B cell (primary cell): ENCODE measurements around the gene PTCD3. TPM values are rescaled to one million over a fixed set of nuclear protein-coding genes. Genes with fewer than 3 reads are reported as not detected.

ENCODE experiments used
- ATAC-seq: fragments of 200-7000 bp; cut with Tn5 transposase; one replicate; pipeline ENCODE4 v1.10.0; 2021; ENCODE audit warnings: low read depth, mild to moderate bottlenecking, moderate number of reproducible peaks, moderate library complexity
- CTCF ChIA-PET: fragments of 350-600 bp; sonication (Branson Sonifier 250); formaldehyde crosslinking; loops from one replicate; lab custom pipeline; 2021; ENCODE audit warnings: antibody characterized with exemption, inconsistent platforms; lab: Charles Lee
- POLR2A ChIA-PET: fragments of 350-600 bp; sonication (Branson Sonifier 250); formaldehyde crosslinking; loops from one replicate; lab custom pipeline; 2021; ENCODE audit warnings: antibody characterized with exemption; lab: Charles Lee
- DNase-seq: peaks from one replicate; pipeline ENCODE4 v3.0.0; 2013
- H2AFZ ChIP-seq: 2 replicates; pipeline ENCODE4 v1.6.1; 2012; ENCODE audit warnings: mild to moderate bottlenecking, low read depth, low read length; ENCODE audit not compliant: insufficient read depth, poor library complexity, severe bottlenecking
- H3K27ac ChIP-seq, 2 donors: 1 replicate in 1 of 2; 2 replicates in 1 of 2; pipeline ENCODE4 v1.5.1; 2012 to 2013; ENCODE audit warnings: low read length in 2 of 2, mild to moderate bottlenecking in 2 of 2, moderate library complexity in 1 of 2
- H3K27me3 ChIP-seq, 4 experiments: fragments of 200-600 bp in 1 of 4; sonication (generic) in 1 of 4; replicated peaks in 1 of 4; 1 replicate in 2 of 4; 2 replicates in 2 of 4; pipeline versions ENCODE4 v1.6.1 to v1.7.0; 2013 to 2016; ENCODE audit warnings: low read length in 3 of 4, mild to moderate bottlenecking in 2 of 4, mixed read lengths in 1 of 4, moderate library complexity in 1 of 4; ENCODE audit not compliant: insufficient read depth in 4 of 4, control insufficient read depth in 3 of 4; ENCODE audit errors: control extremely low read depth in 1 of 4
- H3K36me3 ChIP-seq, 2 experiments: replicated peaks in 1 of 2; 1 replicate in 1 of 2; 2 replicates in 1 of 2; pipeline versions ENCODE4 v1.6.1 to v1.7.1; 2013; ENCODE audit warnings: low read length in 1 of 2; ENCODE audit not compliant: insufficient read depth in 2 of 2, control insufficient read depth in 1 of 2; ENCODE audit errors: control extremely low read depth in 1 of 2, extremely low read depth in 1 of 2
- H3K4me1 ChIP-seq, 2 donors: fragments of 200-600 bp in 1 of 2; sonication (generic) in 1 of 2; 1 replicate in 1 of 2; 2 replicates in 1 of 2; pipeline versions ENCODE4 v1.5.1 to v1.6.1; 2013 to 2017; ENCODE audit warnings: low read length in 2 of 2; ENCODE audit not compliant: control insufficient read depth in 2 of 2, insufficient read depth in 2 of 2
- H3K4me2 ChIP-seq: replicated peaks from 2 replicates; pipeline ENCODE3; 2012; ENCODE audit warnings: mild to moderate bottlenecking, low read depth, low read length; ENCODE audit not compliant: poor library complexity, severe bottlenecking
- H3K4me3 ChIP-seq, 5 experiments: fragments of 200-600 bp in 1 of 5; sonication (generic) in 1 of 5; 1 replicate in 3 of 5; 2 replicates in 2 of 5; pipeline versions ENCODE4 v1.5.1 to v1.7.0; 2011 to 2016; ENCODE audit warnings: low read length in 4 of 5, mild to moderate bottlenecking in 4 of 5, low read depth in 2 of 5, control low read depth in 1 of 5, moderate library complexity in 1 of 5; ENCODE audit not compliant: insufficient read depth in 1 of 5; ENCODE audit errors: control extremely low read depth in 1 of 5, extremely low read depth in 1 of 5
- H3K79me2 ChIP-seq: fragments of 200-600 bp; sonication (generic); one replicate; pipeline ENCODE4 v1.6.0; 2016; ENCODE audit warnings: low read length; ENCODE audit not compliant: control insufficient read depth, insufficient read depth
- H3K9ac ChIP-seq: fragments of 200-600 bp; sonication (generic); 2 replicates; pipeline ENCODE4 v1.6.1; 2017; ENCODE audit warnings: mild to moderate bottlenecking, low read length, moderate library complexity
- H3K9me3 ChIP-seq, 3 donors: one replicate each; pipeline versions ENCODE4 v1.6.1 to v1.7.1; 2013; ENCODE audit warnings: low read length in 2 of 3; ENCODE audit not compliant: control insufficient read depth in 2 of 3, insufficient read depth in 1 of 3; ENCODE audit errors: control extremely low read depth in 1 of 3
- H4K20me1 ChIP-seq: 2 replicates; pipeline ENCODE4 v1.6.0; 2012; ENCODE audit warnings: mild to moderate bottlenecking, low read length; ENCODE audit not compliant: insufficient read depth, control insufficient read depth, poor library complexity, severe bottlenecking
- H3K27ac Mint-ChIP-seq: one replicate; pipeline ENCODE4 v1.8.0; 2021; ENCODE audit warnings: mixed read lengths
- H3K27me3 Mint-ChIP-seq: one replicate; pipeline ENCODE4 v1.8.0; 2021; ENCODE audit warnings: mixed read lengths
- H3K4me1 Mint-ChIP-seq: one replicate; pipeline ENCODE4 v1.8.0; 2021; ENCODE audit warnings: mixed read lengths
- H3K4me3 Mint-ChIP-seq: one replicate; pipeline ENCODE4 v1.8.0; 2021; ENCODE audit warnings: mixed read lengths
- H3K9me3 Mint-ChIP-seq: one replicate; pipeline ENCODE4 v1.8.0; 2022; ENCODE audit warnings: mixed read lengths; ENCODE audit not compliant: insufficient read depth
- EZH2 ChIP-seq: IDR thresholded peaks from 2 replicates; pipeline ENCODE4 v1.6.1; 2012; ENCODE audit warnings: borderline replicate concordance, low read depth, mild to moderate bottlenecking, moderate library complexity, low read length; ENCODE audit not compliant: insufficient read depth, poor library complexity, severe bottlenecking
- whole genome bisulfite sequencing: methylation state at CpG from one replicate; pipeline ENCODE4 v1.1.5; 2013; ENCODE audit warnings: missing lambda C conversion rate; ENCODE audit not compliant: insufficient coverage; 5-methylcytosine and 5-hydroxymethylcytosine counted together
- intact Hi-C: fragments of 100-400 bp; cut with micrococcal nuclease; formaldehyde crosslinking; loops from one replicate; pipeline ENCODE4 v1.10.0; 2022
- polyA plus RNA-seq: library from polyadenylated mRNA; depleted of rRNA; stranded (reverse); fragments of >200 nt; gene quantifications from 2 replicates; pipeline ENCODE4 v1.2.3, GENCODE V29; 2012
- total RNA-seq, 2 donors: library from RNA; stranded (reverse); fragments of 120-200 nt in 1 of 2; gene quantifications; 1 replicate in 1 of 2; 2 replicates in 1 of 2; pipeline versions ENCODE4 v1.2.3 to v1.2.4, GENCODE V29; 2013 to 2022
- TF ChIP-seq, protein P1 (sequence below): fragments of 200-600 bp; IDR thresholded peaks from one replicate; pipeline ENCODE4 v1.8.0; 2022; ENCODE audit warnings: antibody characterized with exemption, mild to moderate bottlenecking

PTCD3 gene
- total and polyA plus RNA-seq, 2 donors (not counting 1 experiment from before 2014, with no cell fraction given), result 61.4 to 174 TPM

DNA sequence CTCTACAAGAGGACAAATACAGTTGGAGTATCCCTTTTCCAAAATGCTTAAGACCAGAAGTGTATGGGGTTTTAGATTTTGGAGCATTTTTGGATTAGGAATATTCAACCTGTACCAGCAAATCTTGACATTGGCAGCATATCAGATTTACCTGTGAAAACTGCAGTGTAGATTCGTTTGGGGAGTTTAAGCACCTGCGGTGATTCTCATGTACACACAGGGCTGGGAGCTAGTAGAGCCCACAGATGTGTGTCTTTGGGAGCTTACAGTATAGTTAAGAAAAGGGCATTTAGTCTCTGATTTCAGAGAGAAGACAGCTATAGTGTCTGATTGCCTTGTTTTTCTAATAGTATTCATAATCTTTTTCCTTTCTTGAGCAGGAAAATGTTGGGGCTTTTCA is 30.1 kb downstream of the PTCD3 start:
- Histone ChIP-seq H4K20me1 (no peaks in the 10 kb centered on the region), H2AFZ (no peak overlapping the region), H3K79me2 (no peaks in the 10 kb centered on the region), H3K27me3 (no peaks in the 10 kb centered on the region), H3K9me3 (no peaks in the 10 kb centered on the region), H3K4me1 (no peaks in the 10 kb centered on the region), H3K4me3 (no peak overlapping the region), H3K9ac (no peak overlapping the region), H3K36me3 (peaks cover 17 to 92% of the 10 kb centered on the region in 2 experiments), H3K27ac (no peak overlapping the region), H3K4me2 (no peak overlapping the region)
- ATAC-seq (no peak), DNase-seq (no peak)
- Mint-ChIP-seq H3K27ac (no peak overlapping the region), H3K27me3 (no peaks in the 10 kb centered on the region), H3K4me3 (no peak overlapping the region), H3K4me1 (no peaks in the 10 kb centered on the region), H3K9me3 (no peaks in the 10 kb centered on the region)
- no peak for TF ChIP-seq EZH2
- TF ChIP-seq, protein P1, sequence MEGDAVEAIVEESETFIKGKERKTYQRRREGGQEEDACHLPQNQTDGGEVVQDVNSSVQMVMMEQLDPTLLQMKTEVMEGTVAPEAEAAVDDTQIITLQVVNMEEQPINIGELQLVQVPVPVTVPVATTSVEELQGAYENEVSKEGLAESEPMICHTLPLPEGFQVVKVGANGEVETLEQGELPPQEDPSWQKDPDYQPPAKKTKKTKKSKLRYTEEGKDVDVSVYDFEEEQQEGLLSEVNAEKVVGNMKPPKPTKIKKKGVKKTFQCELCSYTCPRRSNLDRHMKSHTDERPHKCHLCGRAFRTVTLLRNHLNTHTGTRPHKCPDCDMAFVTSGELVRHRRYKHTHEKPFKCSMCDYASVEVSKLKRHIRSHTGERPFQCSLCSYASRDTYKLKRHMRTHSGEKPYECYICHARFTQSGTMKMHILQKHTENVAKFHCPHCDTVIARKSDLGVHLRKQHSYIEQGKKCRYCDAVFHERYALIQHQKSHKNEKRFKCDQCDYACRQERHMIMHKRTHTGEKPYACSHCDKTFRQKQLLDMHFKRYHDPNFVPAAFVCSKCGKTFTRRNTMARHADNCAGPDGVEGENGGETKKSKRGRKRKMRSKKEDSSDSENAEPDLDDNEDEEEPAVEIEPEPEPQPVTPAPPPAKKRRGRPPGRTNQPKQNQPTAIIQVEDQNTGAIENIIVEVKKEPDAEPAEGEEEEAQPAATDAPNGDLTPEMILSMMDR, result no peak
- ChIA-PET POLR2A (no interaction called here), CTCF (no interaction called here)
- 91% methylated on average over 2 of the region's 2 CpGs for WGBS
- intact Hi-C loops, result no loop called here

DNA sequence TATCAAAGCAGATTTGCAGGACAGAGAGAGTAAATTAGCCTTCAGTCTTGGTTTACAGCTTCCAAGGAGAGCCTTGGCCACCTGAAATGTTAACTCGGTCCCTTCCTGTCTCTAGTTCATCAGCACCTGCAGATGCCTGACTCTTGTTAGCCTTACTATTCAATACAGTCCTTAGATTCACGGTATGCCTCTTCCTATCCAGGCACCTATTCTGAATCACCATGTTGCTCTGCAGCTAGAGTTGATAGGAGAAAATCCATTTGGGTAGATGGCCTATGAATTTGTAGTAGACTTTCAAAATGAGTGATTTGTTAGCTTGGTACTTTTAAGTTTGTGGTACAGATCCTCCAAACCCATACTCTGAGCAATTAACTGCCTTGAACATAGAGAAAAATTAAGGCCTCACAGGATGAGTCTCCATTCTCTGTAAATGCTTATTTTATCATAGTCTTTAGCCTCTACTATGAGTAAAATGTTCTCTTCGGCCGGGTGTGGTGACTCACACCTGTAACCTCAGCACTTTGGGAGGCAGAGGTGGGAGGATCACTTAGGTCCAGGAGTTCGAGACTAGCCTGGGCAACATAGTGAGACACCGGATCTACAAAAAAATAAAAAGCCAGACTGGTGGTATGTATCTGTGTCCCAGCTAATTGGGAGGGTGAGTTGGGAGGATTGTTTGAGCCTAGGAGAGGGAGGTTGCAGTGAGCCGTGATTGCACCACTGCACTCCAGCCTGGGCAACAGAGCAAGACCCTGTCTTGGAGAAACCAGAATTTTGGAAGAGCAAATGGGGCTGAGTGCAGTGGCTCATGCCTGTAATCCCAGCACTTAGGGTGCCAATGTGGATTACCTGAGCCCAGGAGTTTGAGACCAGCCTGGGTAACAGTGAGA is 32.9 kb downstream of the PTCD3 start:
- H3K4me3 ChIP-seq, result no peak overlapping the region
- ATAC-seq (no peak), DNase-seq (no peak)
- TF ChIP-seq, protein P1, result no peak
- no peak for TF ChIP-seq EZH2
- no peaks in the 10 kb centered on the region for H3K79me2 ChIP-seq
- no peaks in the 10 kb centered on the region for H3K9me3 Mint-ChIP-seq
- H2AFZ ChIP-seq, result no peak overlapping the region
- H3K4me2 ChIP-seq, result no peak overlapping the region
- peaks cover 15 to 80% of the 10 kb centered on the region in 2 experiments for H3K36me3 ChIP-seq
- ChIA-PET POLR2A (no interaction called here), CTCF (interaction anchor here (0.6 kb wide), 1 partner anchor 460 kb away, joined by 3 read pairs; no protein-coding TSS in a partner anchor)
- no peak overlapping the region for H3K27ac ChIP-seq
- no peaks in the 10 kb centered on the region for H3K4me1 Mint-ChIP-seq
- no peaks in the 10 kb centered on the region for H3K4me1 ChIP-seq
- H3K4me3 Mint-ChIP-seq, result no peak overlapping the region
- H3K27ac Mint-ChIP-seq, result peak overlapping the region; percentile 15
- 100% methylated on average over 5 of the region's 7 CpGs for whole genome bisulfite sequencing
- no peaks in the 10 kb centered on the region for H3K9me3 ChIP-seq
- intact Hi-C loops, result no loop called here
- H3K9ac ChIP-seq, result no peak overlapping the region
- H3K27me3 ChIP-seq, result no peaks in the 10 kb centered on the region
- H3K27me3 Mint-ChIP-seq, result no peaks in the 10 kb centered on the region
- H4K20me1 ChIP-seq, result no peaks in the 10 kb centered on the region
